HG03565 (cell line): ENCODE measurements around the gene CSF2RB.

Source experiments
- ATAC-seq: cut with Tn5 transposase; IDR thresholded peaks from one replicate; pipeline ENCODE4 v1.9.1; 2021; ENCODE audit warnings: mild to moderate bottlenecking, moderate library complexity; ENCODE audit not compliant: unreplicated experiment

CSF2RB gene

DNA sequence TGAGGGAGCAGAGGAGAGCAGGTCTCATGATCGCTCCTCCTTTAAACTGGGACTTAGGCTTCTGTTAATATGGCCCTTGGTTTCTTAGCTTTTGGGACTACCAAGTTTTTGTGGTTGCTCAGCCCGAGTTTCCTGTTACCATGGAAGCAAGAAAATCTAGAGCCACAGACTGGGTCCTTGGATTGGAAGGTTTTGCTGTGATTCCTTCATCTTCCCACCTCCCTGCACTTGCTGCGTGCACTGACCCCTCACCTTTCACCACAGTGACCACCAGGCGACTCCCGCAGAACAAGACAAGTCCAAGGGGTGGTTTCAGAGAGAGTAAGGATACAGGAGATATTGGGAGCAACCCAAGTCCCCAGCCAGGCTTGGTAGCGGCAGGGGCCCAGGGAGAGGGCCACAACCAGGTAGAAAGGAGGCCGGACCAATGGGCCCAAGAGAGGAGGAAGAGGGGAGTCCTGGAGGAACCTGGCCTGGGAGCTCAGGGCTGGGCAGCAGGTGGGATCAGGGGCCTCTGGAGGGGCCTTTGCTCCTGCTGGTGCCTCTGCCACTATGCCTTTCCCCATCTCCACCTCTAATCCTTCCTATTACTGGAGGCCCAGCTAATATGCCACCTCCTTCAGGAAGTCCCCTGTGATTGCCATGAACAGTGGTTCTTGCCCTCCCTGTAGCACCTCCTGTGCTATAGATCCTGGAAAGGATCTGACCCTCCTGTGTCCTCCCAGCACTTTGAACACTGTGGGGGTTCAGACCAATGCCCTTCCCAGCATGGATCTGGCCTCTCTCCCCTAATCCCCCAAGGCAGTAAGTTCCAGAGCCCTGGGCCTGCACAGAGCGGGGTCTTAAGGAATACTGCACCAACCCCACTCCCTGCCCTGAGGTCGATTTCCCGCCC lies 21.2 kb downstream of the CSF2RB start:
- no peak for ATAC-seq

GRCh38 chr22:36935313-36935610 lies 21.8 kb downstream of the CSF2RB start:
- no peak for ATAC-seq

DNA sequence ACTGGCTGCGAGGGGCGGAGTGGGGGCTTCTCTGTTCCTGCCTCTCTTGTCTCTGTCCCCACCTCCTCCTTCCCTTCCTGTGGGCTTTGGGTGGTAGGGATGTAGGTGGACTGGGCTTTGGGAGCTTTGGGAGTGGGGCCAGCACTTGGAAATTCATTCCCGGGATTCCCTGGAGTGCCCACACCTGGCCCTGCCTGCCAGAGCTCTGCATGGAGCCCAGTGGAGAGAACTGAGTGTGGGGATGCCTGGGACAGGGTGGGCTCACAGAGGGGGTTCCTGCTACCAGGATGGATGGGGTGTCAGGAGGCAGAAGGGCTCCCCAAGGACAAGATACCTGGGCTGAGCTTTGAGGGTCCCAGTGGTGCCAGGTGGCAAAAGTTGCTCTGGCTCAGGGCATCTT lies 22.3 kb downstream of the CSF2RB start:
- no peak for ATAC-seq

DNA sequence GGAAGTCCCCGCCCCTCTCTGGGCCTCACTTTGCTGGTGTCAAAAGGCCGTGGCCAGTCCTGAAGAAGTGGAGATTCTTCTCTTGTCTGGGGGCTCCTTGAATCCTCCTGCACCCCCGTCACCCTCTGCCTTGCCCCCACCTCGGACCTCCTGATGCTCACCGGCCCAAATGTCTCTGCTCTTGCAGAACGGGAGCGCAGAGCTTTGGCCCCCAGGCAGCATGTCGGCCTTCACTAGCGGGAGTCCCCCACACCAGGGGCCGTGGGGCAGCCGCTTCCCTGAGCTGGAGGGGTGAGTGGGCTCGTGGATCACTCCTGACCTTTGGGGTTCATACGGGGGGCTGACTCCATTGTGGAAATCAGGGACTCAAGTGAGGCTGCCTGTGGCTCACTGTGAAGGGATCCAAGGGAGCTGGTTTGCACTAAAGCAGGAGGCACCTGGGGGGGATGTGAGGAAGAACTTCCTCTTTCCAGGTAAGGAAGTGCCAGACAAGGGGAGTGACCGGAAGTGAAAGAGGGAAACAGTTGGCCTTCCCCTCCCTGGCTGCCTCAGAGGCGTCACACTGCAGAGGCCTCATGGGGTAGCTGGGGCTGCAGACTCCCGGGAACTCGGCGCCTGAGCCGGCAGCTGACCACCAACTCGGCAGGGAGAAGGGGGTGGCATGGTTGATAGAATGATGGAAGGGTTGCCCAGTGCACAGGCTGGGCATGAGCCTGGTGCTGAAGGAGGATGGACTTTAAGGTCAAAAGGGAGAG lies 23.1 kb downstream of the CSF2RB start:
- no peak for ATAC-seq

DNA sequence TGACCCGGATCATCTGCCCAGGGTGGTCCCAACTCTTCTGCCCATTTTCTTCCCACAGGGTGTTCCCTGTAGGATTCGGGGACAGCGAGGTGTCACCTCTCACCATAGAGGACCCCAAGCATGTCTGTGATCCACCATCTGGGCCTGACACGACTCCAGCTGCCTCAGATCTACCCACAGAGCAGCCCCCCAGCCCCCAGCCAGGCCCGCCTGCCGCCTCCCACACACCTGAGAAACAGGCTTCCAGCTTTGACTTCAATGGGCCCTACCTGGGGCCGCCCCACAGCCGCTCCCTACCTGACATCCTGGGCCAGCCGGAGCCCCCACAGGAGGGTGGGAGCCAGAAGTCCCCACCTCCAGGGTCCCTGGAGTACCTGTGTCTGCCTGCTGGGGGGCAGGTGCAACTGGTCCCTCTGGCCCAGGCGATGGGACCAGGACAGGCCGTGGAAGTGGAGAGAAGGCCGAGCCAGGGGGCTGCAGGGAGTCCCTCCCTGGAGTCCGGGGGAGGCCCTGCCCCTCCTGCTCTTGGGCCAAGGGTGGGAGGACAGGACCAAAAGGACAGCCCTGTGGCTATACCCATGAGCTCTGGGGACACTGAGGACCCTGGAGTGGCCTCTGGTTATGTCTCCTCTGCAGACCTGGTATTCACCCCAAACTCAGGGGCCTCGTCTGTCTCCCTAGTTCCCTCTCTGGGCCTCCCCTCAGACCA lies 24.0 kb downstream of the CSF2RB start:
- no peak for ATAC-seq

- no peak for ATAC-seq
Measured at GRCh38 chr22:36938028-36938425, 24.6 kb downstream of the CSF2RB start.

GRCh38 chr22:36938886-36939285 lies 25.5 kb downstream of the CSF2RB start:
- no peak for ATAC-seq

GRCh38 chr22:36940676-36941075 lies 27.2 kb downstream of the CSF2RB start:
- ATAC-seq: no peak

- ATAC-seq: no peak
Measured at GRCh38 chr22:36942556-36942955, 29.1 kb downstream of the CSF2RB start.

GRCh38 chr22:36946421-36947158 lies 33.2 kb downstream of the CSF2RB start:
- no peak for ATAC-seq

- no peak for ATAC-seq
Measured at GRCh38 chr22:36948273-36949225, 35.1 kb downstream of the CSF2RB start.

DNA sequence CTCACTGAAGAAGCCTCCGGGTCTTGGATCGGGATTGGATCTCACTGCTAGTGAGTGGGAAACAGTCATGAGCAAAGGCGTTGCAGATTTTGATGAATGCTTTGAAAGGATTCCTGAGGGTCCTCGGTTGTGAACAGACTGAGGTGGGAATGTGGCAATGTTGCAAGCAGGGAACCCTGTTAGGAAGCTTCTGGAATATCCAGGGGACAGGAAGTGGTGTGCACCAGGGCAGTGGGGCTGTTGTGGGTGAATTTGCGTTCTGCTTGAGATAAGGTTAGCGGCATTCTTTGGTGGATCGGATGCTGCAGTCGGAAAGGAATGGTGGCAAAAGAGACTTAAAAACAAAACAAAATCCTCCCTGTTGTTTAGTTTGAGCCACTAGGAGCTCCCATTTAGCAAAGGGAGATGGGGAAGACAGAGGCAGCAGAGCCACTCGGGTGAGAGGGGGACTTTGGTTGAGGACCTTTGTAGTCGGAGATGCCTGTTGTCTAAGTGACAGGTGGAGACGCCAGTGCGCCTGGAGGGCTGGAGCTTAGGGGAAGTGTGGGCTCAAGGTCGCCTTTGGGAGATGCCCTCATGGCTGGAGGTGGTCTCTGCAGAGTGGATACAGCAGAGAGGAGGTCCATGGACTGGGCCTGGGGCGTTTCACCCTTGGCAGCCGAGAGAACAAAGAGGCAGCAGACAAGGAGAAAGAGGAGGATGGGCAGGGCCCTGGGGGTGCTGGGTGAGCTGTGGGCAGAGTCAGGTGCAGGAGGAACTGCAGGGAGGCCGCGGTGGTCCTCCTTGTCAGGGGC lies 37.6 kb downstream of the CSF2RB start:
- no peak for ATAC-seq

DNA sequence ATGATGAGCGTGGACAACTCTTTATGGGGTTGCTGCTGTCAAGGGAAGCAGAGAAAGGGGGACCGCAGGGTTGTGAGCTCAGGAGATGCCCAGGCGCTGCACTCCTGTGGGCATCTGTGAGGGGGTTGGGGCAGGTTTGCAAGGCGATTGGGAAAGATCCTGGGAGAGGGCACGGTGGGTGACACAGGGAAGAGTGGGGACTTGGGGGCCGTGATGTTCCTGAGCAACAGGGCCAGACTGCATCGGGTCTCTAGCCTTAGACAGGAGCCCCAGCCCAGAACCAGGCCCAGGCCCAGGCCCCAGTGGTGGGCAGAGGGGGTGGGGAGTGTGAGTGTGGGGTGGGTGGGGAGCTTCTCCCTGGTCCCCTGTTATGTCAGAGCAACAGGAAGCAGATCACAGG lies 38.3 kb downstream of the CSF2RB start:
- no peak for ATAC-seq

DNA sequence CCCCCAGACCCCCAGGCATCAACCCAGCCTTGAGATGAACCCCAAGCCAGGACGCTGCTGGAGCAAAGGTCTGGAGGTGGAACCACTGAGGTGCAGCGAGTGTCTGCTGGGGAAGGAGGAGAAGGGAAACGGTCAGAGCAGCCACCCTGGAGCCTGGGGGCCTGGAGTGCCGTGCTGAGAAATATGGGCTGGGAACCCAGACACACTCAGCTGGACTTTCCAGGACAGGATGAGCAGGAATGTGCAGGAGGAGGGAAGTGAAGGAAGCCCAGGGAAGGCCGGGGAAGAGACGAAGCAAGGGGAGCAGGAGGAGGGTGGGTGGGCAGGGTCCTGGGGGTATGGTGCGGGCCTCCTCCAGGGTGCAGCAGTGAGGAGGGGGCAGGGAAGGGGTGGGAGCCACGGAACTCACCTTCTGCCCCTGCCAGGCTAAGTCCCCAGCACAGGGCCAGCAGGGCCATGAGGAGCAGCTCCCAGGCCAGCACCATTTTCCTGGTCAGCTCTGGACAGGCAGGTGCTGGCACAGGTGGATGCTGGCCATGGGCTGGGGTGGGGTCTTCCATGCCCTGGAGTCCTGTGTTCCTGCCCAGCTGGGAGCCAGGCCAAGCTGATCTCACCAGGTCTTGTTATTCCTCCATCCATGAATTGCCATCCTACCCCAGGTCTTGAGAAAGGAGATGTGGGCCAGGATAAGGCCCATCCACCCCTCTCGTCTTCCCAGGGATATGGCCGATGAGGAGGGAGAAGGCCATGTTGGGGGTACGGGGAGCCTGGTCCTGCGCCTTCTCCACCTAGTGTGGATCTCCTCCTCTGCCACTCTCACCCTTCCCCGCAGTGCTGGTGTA lies 40.0 kb downstream of the CSF2RB start:
- ATAC-seq: no peak

GRCh38 chr22:36954251-36955014 lies 41.0 kb downstream of the CSF2RB start:
- no peak for ATAC-seq

- ATAC-seq: no peak
Measured at GRCh38 chr22:36955691-36956090, 42.3 kb downstream of the CSF2RB start.

DNA sequence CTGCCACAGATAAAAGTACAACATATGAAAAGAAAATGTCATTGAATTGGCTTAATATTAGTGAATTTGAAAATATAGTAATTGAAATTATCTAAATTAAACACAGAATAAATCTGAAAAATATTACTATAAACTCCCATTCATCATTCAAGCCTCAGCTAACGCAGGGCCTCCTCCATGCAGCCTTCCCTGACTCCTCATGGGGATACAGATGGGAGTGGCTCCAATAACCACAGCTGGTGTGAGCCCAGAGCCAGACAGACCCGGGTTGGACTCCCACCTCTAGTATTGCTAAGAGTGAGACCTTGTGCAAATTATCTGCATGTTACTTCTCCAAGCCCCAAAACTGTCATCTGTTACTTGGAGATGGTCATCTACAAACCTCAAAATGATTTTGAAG lies 44.9 kb downstream of the CSF2RB start:
- no peak for ATAC-seq
